Measurements from ENCODE around the gene STAC2. TPM values are rescaled to one million over a fixed set of nuclear protein-coding genes. Genes with fewer than 3 reads are reported as not detected.

STAC2 gene
- polyA plus RNA-seq, 3 donors: not detected

DNA sequence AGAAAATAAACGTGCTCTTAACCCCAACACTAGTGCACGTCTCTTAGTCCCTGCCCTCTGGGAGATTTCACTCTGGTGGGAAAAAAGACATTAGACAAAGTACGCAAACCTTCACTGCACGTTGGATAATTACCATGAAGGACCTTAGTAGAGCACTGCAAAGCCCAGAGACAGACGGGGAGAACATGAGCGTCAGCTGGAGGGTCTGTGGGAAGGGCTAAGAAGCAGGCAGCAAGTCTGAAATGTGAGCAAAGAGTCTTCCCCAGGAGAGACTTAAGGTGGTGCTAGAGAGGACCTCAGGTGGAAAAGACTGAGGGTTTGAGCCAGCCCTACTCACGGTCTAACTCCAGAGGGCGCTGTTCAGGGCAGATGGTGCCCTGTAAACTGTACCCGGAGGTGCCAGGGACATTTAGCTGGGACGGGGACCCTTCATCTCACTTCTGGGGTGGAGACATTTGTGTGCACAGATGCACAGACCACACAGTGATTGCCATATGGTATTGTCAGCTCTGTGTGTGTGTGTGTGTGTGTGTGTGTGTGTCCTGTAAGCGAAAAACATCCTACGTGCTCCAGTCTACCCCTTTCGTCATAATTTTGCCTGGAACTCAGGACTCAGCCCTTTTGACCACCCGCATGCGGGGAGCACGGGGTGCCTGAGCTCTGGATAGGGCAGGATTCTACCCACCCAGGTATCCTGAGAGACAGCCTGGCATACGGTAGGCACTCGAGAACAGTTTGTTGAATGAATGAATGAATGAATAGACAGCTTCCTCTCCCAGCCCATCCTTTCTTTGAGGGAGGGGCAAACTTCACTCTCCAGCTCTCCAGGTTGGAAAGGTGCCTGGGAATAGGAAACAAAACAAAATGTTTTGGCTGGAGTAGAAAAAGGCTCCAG, 10.1 kb upstream of the STAC2 start:
- 30% methylated on average over 9 of the region's 18 CpGs for WGBS (ENCODE audit: insufficient coverage)
- peaks cover 11 to 37% (median 24%) of the 10 kb centered on the region in 3 donors for H3K27me3 Mint-ChIP-seq (ENCODE audit: low read depth in 3 of 3)
- Histone ChIP-seq H3K4me3 (replicated peaks in 1 of 3; ENCODE audit: low read depth in 2 of 3, low read length in 3 of 3) (no peak overlapping the region), H3K4me2 (replicated peaks; ENCODE audit: extremely low read depth, low read length, poor library complexity, severe bottlenecking) (no peak overlapping the region), H3K9ac (ENCODE audit: insufficient read depth, low read length, poor library complexity, severe bottlenecking) (no peak overlapping the region), H2AFZ (ENCODE audit: insufficient read depth, low read depth, low read length, poor library complexity, severe bottlenecking) (no peak overlapping the region), H3K27me3 (ENCODE audit: control insufficient read depth in 2 of 2, insufficient read depth in 2 of 2, low read length in 2 of 2) (peaks cover 0 to 25% of the 10 kb centered on the region in 2 donors), H3K27ac (ENCODE audit: low read depth in 1 of 2, low read length in 2 of 2) (no peak overlapping the region), H3K9me3 (replicated peaks in 1 of 2; ENCODE audit: control insufficient read depth in 1 of 2, insufficient read depth in 1 of 2, low read length in 2 of 2) (no peaks in the 10 kb centered on the region), H4K20me1 (ENCODE audit: insufficient read depth, low read length) (no peaks in the 10 kb centered on the region), H3K36me3 (replicated peaks in 1 of 2; ENCODE audit: control insufficient read depth in 1 of 2, insufficient read depth in 2 of 2, low read length in 2 of 2) (no peaks in the 10 kb centered on the region), H3K4me1 (ENCODE audit: control insufficient read depth in 1 of 2, insufficient read depth in 2 of 2, low read length in 2 of 2) (peaks cover 16 to 22% of the 10 kb centered on the region in 2 donors), H3K79me2 (ENCODE audit: insufficient read depth, low read length) (no peaks in the 10 kb centered on the region)
- peaks cover 0 to 4% (median 0%) of the 10 kb centered on the region in 7 donors for H3K9me3 Mint-ChIP-seq
- intact Hi-C loops (cut with micrococcal nuclease): loop anchor here (10.0 kb wide), 3 partner anchors 71 to 241 kb away; partner anchors contain the start of gene ARL5C (in 1 of the 2)
- DNase-seq: peak; percentile 18 to 38 (median 37)
- H3K4me1 Mint-ChIP-seq: peaks cover 32% of the 10 kb centered on the region
- TF ChIP-seq, protein P1, sequence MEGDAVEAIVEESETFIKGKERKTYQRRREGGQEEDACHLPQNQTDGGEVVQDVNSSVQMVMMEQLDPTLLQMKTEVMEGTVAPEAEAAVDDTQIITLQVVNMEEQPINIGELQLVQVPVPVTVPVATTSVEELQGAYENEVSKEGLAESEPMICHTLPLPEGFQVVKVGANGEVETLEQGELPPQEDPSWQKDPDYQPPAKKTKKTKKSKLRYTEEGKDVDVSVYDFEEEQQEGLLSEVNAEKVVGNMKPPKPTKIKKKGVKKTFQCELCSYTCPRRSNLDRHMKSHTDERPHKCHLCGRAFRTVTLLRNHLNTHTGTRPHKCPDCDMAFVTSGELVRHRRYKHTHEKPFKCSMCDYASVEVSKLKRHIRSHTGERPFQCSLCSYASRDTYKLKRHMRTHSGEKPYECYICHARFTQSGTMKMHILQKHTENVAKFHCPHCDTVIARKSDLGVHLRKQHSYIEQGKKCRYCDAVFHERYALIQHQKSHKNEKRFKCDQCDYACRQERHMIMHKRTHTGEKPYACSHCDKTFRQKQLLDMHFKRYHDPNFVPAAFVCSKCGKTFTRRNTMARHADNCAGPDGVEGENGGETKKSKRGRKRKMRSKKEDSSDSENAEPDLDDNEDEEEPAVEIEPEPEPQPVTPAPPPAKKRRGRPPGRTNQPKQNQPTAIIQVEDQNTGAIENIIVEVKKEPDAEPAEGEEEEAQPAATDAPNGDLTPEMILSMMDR (IDR thresholded peaks at IDR 0.05): peak; percentile 78
- no peak overlapping the region for H3K27ac Mint-ChIP-seq
- H3K36me3 Mint-ChIP-seq: no peaks in the 10 kb centered on the region
- no peak overlapping the region for H3K4me3 Mint-ChIP-seq

DNA sequence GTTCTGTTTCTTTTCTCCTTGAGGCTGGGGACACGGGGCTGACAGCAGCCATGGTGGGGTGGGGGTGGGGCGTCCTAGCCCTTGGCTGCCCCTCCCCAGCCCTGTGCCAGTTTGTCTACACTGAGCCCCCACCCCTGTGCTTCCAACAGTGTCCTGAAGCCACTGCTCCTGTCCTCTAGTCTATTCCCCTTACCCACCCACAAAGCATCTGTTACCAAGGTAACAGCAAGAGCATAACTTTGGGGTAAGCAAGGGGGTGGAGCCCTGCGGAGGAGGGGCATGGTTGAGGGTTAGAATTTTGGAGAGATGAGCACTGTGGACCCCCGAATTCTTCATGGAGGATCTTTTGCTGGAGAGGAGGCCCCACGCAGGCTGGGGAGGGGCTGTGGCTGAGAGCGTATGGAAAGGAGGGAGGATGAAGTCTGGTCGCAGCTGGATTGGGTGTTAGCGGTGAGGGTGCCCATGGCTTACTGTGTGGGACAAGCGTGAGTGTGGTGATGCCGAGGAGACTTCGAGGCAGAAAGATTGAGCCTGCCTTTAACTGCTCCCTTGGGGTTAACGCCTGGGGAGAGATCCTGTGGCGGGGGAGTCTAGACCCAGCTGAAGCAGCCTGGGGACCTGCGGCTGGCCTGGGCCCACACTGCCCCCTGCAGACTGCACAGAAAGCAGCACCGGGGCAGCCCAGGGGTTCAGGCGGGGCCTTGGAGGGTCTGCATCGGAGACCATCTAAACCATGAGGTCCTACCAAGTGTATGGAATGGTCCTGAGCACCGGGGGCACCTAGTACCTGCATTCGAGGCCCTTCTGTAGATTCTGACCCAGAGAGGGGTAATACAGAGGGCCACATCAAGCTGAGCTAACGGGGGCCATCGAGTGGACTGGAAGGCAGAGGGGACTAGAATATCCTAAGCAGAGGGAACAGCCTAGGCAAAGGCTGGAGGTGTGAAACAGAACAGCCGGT, 6.1 kb upstream of the STAC2 start:
- H3K9me3 Mint-ChIP-seq: peaks cover 0 to 6% (median 1%) of the 10 kb centered on the region in 7 donors
- no peaks in the 10 kb centered on the region for H4K20me1 ChIP-seq (ENCODE audit: insufficient read depth, low read length)
- peak overlapping the region; percentile 34 for H3K4me2 ChIP-seq (replicated peaks; ENCODE audit: extremely low read depth, low read length, poor library complexity, severe bottlenecking)
- H3K27ac ChIP-seq (ENCODE audit: low read depth in 1 of 2, low read length in 2 of 2): no peak overlapping the region
- no peaks in the 10 kb centered on the region for H3K36me3 ChIP-seq (replicated peaks in 1 of 2; ENCODE audit: control insufficient read depth in 1 of 2, insufficient read depth in 2 of 2, low read length in 2 of 2)
- peak overlapping the region in 2 of 7 donors; percentile 43 to 51 for H3K27ac Mint-ChIP-seq
- H3K9ac ChIP-seq (ENCODE audit: insufficient read depth, low read length, poor library complexity, severe bottlenecking): peak overlapping the region; percentile 19
- no peaks in the 10 kb centered on the region for H3K9me3 ChIP-seq (replicated peaks in 1 of 2; ENCODE audit: control insufficient read depth in 1 of 2, insufficient read depth in 1 of 2, low read length in 2 of 2)
- TF ChIP-seq, protein P1 (IDR thresholded peaks at IDR 0.05): peak; percentile 88
- no peaks in the 10 kb centered on the region for H3K79me2 ChIP-seq (ENCODE audit: insufficient read depth, low read length)
- peaks cover 20% of the 10 kb centered on the region for H3K4me1 Mint-ChIP-seq
- DNase-seq: peak; percentile 18 to 38 (median 24)
- peak overlapping the region in 1 of 3 experiments; percentile 10 for H3K4me3 ChIP-seq (replicated peaks in 1 of 3; ENCODE audit: low read depth in 2 of 3, low read length in 3 of 3)
- H3K4me1 ChIP-seq (ENCODE audit: control insufficient read depth in 1 of 2, insufficient read depth in 2 of 2, low read length in 2 of 2): peaks cover 10 to 13% of the 10 kb centered on the region in 2 donors
- peak overlapping the region; percentile 65 to 78 for H3K4me3 Mint-ChIP-seq
- H2AFZ ChIP-seq (ENCODE audit: insufficient read depth, low read depth, low read length, poor library complexity, severe bottlenecking): peak overlapping the region; percentile 38
- H3K27me3 Mint-ChIP-seq (ENCODE audit: low read depth in 3 of 3): peaks cover 23 to 48% (median 33%) of the 10 kb centered on the region in 3 donors
- H3K36me3 Mint-ChIP-seq: no peaks in the 10 kb centered on the region
- intact Hi-C loops (cut with micrococcal nuclease): loop anchor here (5.0 to 10.0 kb wide), 4 partner anchors 67 to 237 kb away; partner anchors contain the start of gene ARL5C (in 1 of the 2)
- peaks cover 3 to 31% of the 10 kb centered on the region in 2 donors for H3K27me3 ChIP-seq (ENCODE audit: control insufficient read depth in 2 of 2, insufficient read depth in 2 of 2, low read length in 2 of 2)
- WGBS (ENCODE audit: insufficient coverage): 15% methylated on average over 19 of the region's 22 CpGs

Data from CD14-positive monocyte (primary cell).